Transverse colon (tissue), 4 donors: ENCODE measurements around the gene NBEAL1.

Experiments used
- EP300 ChIP-seq: sonication (generic); formaldehyde crosslinking; IDR thresholded peaks from one replicate; pipeline ENCODE4 v1.6.1; 2017; ENCODE audit warnings: antibody characterized with exemption, low read depth
- POLR2A ChIP-seq: fragments of 450-650 bp; IDR thresholded peaks from one replicate; pipeline ENCODE4 v1.6.1; 2016; ENCODE audit warnings: antibody characterized with exemption, mild to moderate bottlenecking, moderate library complexity
- POLR2AphosphoS5 ChIP-seq, 3 donors: sonication (generic); formaldehyde crosslinking; IDR thresholded peaks; one replicate each; pipeline ENCODE4 v1.6.1; 2016; ENCODE audit warnings: antibody characterized with exemption in 3 of 3
- TF ChIP-seq, protein P1 (sequence below), 5 experiments: fragments of 200-600 bp in 3 of 5; fragments of 450-650 bp in 2 of 5; sonication (generic) in 3 of 5; IDR thresholded peaks; 1 replicate in 2 of 5; 2 replicates in 3 of 5; pipeline ENCODE4 v1.5.1; 2016 to 2017; ENCODE audit warnings: antibody characterized with exemption in 5 of 5, inconsistent platforms in 3 of 5, mild to moderate bottlenecking in 2 of 5, moderate library complexity in 1 of 5

DNA sequence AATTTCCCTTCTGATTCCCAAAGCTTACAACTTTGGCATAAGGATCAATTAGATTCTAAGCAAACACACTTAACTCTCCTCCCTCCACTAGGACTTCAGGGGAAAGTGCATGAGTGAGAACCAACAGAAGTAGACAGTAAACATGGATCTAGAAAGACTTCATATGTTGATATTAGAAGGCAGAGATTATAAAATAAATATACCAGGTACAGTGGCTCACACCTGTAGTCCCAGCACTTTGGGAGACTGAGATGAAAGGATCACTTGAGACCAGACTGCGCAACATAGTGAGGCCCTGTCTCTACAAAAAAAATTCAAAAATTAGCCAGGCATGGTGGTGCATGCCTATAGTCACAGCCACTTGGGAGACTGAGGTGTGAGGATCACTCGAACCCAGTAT is 15.9 kb downstream of the NBEAL1 start:
- no peak for TF ChIP-seq POLR2A
- TF ChIP-seq POLR2AphosphoS5 (IDR thresholded peaks at IDR 0.05) = no peak
- TF ChIP-seq, protein P1, sequence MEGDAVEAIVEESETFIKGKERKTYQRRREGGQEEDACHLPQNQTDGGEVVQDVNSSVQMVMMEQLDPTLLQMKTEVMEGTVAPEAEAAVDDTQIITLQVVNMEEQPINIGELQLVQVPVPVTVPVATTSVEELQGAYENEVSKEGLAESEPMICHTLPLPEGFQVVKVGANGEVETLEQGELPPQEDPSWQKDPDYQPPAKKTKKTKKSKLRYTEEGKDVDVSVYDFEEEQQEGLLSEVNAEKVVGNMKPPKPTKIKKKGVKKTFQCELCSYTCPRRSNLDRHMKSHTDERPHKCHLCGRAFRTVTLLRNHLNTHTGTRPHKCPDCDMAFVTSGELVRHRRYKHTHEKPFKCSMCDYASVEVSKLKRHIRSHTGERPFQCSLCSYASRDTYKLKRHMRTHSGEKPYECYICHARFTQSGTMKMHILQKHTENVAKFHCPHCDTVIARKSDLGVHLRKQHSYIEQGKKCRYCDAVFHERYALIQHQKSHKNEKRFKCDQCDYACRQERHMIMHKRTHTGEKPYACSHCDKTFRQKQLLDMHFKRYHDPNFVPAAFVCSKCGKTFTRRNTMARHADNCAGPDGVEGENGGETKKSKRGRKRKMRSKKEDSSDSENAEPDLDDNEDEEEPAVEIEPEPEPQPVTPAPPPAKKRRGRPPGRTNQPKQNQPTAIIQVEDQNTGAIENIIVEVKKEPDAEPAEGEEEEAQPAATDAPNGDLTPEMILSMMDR (IDR thresholded peaks at IDR 0.05) = no peak
- TF ChIP-seq EP300 = no peak
